Small intestine (tissue), 7 donors: ENCODE data around the gene UMODL1. TPM values are rescaled to one million over a fixed set of nuclear protein-coding genes. Genes with fewer than 3 reads are reported as not detected.

Experiments
- DNase-seq, 2 donors: peaks; one replicate each; pipeline versions ENCODE4 v3.0.0 to v3.0.0-alpha.2; 2013
- FAIRE-seq: peaks from 2 replicates; lab custom pipeline; 2012; peaks lifted over from hg19 to GRCh38; lab: Jason Lieb, UNC
- H3K27ac ChIP-seq, 3 donors: one replicate each; pipeline ENCODE4 v1.5.1; 2013; ENCODE audit warnings: low read length in 2 of 3, mild to moderate bottlenecking in 2 of 3, control low read depth in 1 of 3, inconsistent platforms in 1 of 3, low read depth in 1 of 3, moderate library complexity in 1 of 3
- H3K27me3 ChIP-seq, 3 donors: one replicate each; pipeline ENCODE4 v1.6.1; 2013; ENCODE audit warnings: low read length in 3 of 3, inconsistent platforms in 1 of 3; ENCODE audit not compliant: control insufficient read depth in 3 of 3, insufficient read depth in 3 of 3
- H3K36me3 ChIP-seq, 3 donors: one replicate each; pipeline ENCODE4 v1.6.1; 2013; ENCODE audit warnings: low read length in 3 of 3, inconsistent platforms in 1 of 3, low read depth in 1 of 3, mild to moderate bottlenecking in 1 of 3, moderate library complexity in 1 of 3; ENCODE audit not compliant: control insufficient read depth in 3 of 3, insufficient read depth in 2 of 3
- H3K4me1 ChIP-seq, 3 donors: one replicate each; pipeline ENCODE4 v1.6.1; 2013; ENCODE audit warnings: low read length in 2 of 3, inconsistent platforms in 1 of 3, low read depth in 1 of 3, mild to moderate bottlenecking in 1 of 3, moderate library complexity in 1 of 3; ENCODE audit not compliant: control insufficient read depth in 3 of 3, insufficient read depth in 2 of 3
- H3K4me3 ChIP-seq, 3 donors: one replicate each; pipeline ENCODE4 v1.5.1; 2013; ENCODE audit warnings: low read length in 3 of 3, control low read depth in 1 of 3, inconsistent platforms in 1 of 3, low read depth in 1 of 3, mild to moderate bottlenecking in 1 of 3, moderate library complexity in 1 of 3
- H3K9me3 ChIP-seq, 2 donors: one replicate each; pipeline ENCODE4 v1.6.1; 2013; ENCODE audit warnings: low read depth in 1 of 2, low read length in 1 of 2; ENCODE audit not compliant: control insufficient read depth in 2 of 2, insufficient read depth in 1 of 2
- whole genome bisulfite sequencing, 3 donors: extraction: QIAGEN DNeasy Blood & Tissue Kit; methylation state at CpG; one replicate each; pipeline ENCODE4 v1.1.7; 2013; 5-methylcytosine and 5-hydroxymethylcytosine counted together
- polyA plus RNA-seq, 4 donors: library from polyadenylated mRNA; stranded (reverse) in 3 of 4; unstranded in 1 of 4; fragments of 200-250 nt in 3 of 4; fragments of 120-200 nt in 1 of 4; gene quantifications; one replicate each; pipeline versions ENCODE4 v1.2.1 to v1.2.3, GENCODE V29; 2013
- donor health status: healthy with polysubstance abuse.
- donor health status: control.
- donor health status: control.
- donor health status: Bipolar disorder and iron deficiency.
- donor health status: healthy.

Gene UMODL1
- polyA plus RNA-seq, 4 donors, result 0.43 to 0.67 (median 0.44) TPM; not detected in 1

DNA sequence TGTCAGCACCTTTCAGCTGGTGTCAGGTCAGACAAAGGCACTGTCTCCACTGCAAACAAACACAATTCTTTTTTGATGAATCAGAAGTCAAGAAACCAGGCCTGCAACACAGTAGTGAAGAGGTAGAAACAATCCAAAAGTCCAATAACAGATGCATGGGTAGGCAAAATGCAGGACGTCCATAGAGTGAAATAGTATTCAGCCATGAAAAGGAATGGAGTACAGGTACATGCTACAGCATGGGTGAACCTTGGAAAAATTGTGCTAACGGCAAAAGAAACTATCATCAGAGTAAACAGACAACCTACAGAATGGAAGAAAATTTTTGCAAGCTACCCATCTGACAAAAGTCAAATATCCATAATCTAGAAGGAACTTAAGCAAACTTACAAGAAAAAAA, 34.8 kb upstream of the UMODL1 start:
- DNase-seq, result no peak
- peaks cover 0 to 4% (median 0%) of the 10 kb centered on the region in 3 donors for H3K36me3 ChIP-seq
- 86 to 92% (median 91%) methylated on average over 2 of the region's 2 CpGs for WGBS, 3 donors
- H3K4me1 ChIP-seq, result peaks cover 0 to 28% (median 2%) of the 10 kb centered on the region in 3 donors
- H3K9me3 ChIP-seq, result peaks cover 0 to 9% of the 10 kb centered on the region in 2 donors
- H3K27ac ChIP-seq, result no peak overlapping the region
- no peaks in the 10 kb centered on the region for H3K27me3 ChIP-seq
- no peak for FAIRE-seq
- no peak overlapping the region for H3K4me3 ChIP-seq

GRCh38 chr21:42037516-42037915, 33.6 kb upstream of the UMODL1 start:
- H3K36me3 ChIP-seq, result peaks cover 0 to 4% (median 0%) of the 10 kb centered on the region in 3 donors

DNA sequence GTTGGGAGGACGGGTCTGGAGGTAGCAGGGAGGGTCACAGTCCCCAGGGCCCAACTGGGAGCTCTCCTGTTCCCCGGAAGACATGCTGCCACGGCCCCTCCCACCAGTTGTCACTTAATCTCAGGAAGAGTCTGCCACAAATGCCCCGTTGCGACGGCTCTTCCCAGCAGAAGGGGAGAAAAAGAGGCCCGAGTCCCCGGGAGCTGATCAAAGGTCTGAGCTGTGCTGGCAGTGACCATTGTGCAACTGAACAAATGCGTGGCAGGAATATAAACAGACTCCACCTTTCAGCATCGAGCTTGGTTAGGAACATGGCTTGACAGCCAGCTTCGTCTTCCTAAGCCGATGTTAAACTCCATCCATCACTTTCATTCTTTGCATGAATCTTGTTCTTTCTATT, 33.2 kb upstream of the UMODL1 start:
- Histone ChIP-seq H3K9me3 (peaks cover 0 to 9% of the 10 kb centered on the region in 2 donors), H3K4me1 (peaks cover 0 to 28% (median 2%) of the 10 kb centered on the region in 3 donors), H3K36me3 (peaks cover 0 to 4% (median 0%) of the 10 kb centered on the region in 3 donors), H3K4me3 (no peak overlapping the region), H3K27me3 (no peaks in the 10 kb centered on the region), H3K27ac (peak overlapping the region in 1 of 3 donors; percentile 80)
- 13 to 54% (median 39%) methylated on average over 12 of the region's 12 CpGs for WGBS, 3 donors
- FAIRE-seq (no peak), DNase-seq (peak; percentile 76 to 90)

More at GRCh38 chr21:42037516-42037915, 33.6 kb upstream of the UMODL1 start:
- H3K27ac ChIP-seq, result peak overlapping the region in 1 of 3 donors; percentile 73
- peaks cover 0 to 28% (median 2%) of the 10 kb centered on the region in 3 donors for H3K4me1 ChIP-seq
- peaks cover 0 to 9% of the 10 kb centered on the region in 2 donors for H3K9me3 ChIP-seq
- H3K27me3 ChIP-seq, result no peaks in the 10 kb centered on the region
- no peak overlapping the region for H3K4me3 ChIP-seq
- WGBS, 3 donors, result 48 to 75% (median 62%) methylated on average over 9 of the region's 9 CpGs
- DNase-seq (no peak), FAIRE-seq (no peak)

DNA sequence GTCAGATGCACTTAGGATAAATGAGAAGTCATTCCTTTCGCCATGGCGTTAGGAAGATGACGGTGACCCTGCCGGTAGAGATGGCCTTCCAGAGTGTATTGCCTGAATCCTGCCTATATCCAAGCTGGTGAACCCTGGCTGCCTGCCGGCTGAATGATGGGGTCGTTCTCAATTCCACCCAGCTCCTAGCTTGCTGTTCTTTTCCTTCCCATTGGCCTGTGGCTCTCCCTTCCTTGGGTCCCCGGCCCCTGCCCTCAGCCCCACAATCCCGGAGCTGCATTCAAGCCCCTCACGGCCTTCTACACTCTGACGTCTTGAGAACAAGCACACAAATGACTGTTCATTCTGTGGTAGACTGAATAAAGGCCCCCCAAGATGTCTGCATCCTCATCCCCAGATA, 32.7 kb upstream of the UMODL1 start:
- Histone ChIP-seq H3K4me3 (no peak overlapping the region), H3K27me3 (no peaks in the 10 kb centered on the region), H3K36me3 (peaks cover 0 to 4% (median 0%) of the 10 kb centered on the region in 3 donors), H3K27ac (peak overlapping the region in 2 of 3 donors; percentile 28 to 80), H3K4me1 (peaks cover 0 to 28% (median 2%) of the 10 kb centered on the region in 3 donors), H3K9me3 (peaks cover 0 to 9% of the 10 kb centered on the region in 2 donors)
- DNase-seq (no peak), FAIRE-seq (no peak)
- WGBS, 3 donors, result 90 to 93% (median 93%) methylated on average over 10 of the region's 10 CpGs

DNA sequence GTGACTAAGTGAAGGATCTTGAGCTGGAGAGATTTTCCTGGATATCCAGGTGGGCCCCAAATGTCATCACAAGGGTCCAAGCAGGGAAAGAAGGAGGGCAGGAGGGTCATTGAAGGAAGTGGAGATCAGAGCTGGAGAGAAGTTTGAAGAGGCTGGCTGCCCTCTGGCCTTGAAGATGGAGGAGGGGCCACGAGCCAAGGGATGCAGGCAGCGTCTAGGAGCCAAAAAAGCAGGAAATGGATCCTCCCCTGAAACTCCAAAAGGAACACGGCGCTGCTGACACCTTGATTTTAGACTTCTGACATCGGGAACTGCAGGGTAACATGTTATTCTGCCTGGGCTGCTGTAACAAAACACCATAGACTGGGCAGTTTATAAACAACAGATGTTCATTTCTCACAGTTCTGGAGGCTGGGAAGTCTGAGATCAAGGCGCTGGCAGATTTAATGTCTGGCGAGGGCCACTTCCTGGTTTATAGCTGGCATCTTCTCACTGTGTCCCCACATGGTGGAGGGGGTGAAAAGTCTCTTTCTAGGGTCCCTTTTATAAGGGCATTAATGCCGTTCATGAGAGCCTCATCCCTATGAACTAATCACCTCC, 32.2 kb upstream of the UMODL1 start:
- FAIRE-seq (no peak), DNase-seq (no peak)
- Histone ChIP-seq H3K27me3 (no peaks in the 10 kb centered on the region), H3K4me1 (peaks cover 0 to 28% (median 2%) of the 10 kb centered on the region in 3 donors), H3K36me3 (peaks cover 0 to 4% (median 0%) of the 10 kb centered on the region in 3 donors), H3K4me3 (no peak overlapping the region), H3K9me3 (peaks cover 0 to 9% of the 10 kb centered on the region in 2 donors), H3K27ac (peak overlapping the region in 2 of 3 donors; percentile 28 to 80)
- 79 to 87% (median 84%) methylated on average over 8 of the region's 8 CpGs for whole genome bisulfite sequencing, 3 donors

DNA sequence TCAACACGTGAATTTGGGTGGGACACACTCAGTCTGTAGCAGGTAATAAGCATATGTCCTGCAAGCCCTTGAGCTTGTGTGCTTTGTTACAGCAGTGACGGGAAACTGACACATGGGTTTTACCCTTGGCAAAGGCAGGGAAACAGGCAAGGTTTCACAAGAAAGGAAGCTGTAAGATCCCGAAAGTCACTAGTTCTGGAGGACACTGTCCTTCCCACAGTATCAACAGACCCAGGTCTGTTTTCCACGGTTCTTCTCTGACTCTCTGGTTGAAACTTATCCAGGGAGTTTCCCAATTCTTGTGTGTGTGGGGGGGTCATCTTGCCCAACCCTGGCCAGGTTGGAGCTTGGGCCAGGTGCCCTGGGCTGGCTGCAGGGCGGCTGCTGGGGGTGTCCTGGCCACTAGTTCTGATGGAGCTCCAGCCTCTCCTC, 31.6 kb upstream of the UMODL1 start:
- peaks cover 0 to 9% of the 10 kb centered on the region in 2 donors for H3K9me3 ChIP-seq
- no peak overlapping the region for H3K4me3 ChIP-seq
- peak overlapping the region in 1 of 3 donors; percentile 88 for H3K27ac ChIP-seq
- no peak for FAIRE-seq
- H3K36me3 ChIP-seq, result peaks cover 0 to 4% (median 0%) of the 10 kb centered on the region in 3 donors
- H3K27me3 ChIP-seq, result no peaks in the 10 kb centered on the region
- peak in 1 of 2 donors; percentile 29 for DNase-seq
- 52 to 60% (median 58%) methylated on average over 5 of the region's 5 CpGs for WGBS, 3 donors
- H3K4me1 ChIP-seq, result peaks cover 0 to 28% (median 2%) of the 10 kb centered on the region in 3 donors

DNA sequence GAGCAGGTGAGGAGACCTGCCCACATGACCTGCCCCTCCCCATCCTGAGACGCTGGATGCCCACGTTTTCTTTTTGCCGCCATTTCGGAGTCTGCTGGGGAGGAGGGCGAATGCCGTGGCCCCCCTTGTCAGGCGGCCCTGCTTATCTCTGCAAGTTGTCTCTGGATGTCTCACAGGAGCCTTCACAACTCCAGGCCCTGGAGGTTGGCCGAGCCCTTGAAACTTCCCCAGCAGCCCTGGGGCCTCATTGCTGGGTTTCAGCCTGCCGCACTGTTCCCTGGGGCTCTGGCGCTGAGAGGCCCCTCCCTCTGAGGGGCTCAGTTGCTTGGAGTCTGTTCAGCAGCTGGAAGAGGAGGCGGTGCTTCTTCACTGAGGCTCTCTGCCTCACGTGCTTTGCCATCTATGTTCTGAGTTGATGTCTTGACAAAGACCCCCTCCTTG, 31.2 kb upstream of the UMODL1 start:
- no peak overlapping the region for H3K4me3 ChIP-seq
- DNase-seq (peak in 1 of 2 donors; percentile 50), FAIRE-seq (no peak)
- H3K9me3 ChIP-seq, result peaks cover 0 to 9% of the 10 kb centered on the region in 2 donors
- peak overlapping the region in 1 of 3 donors; percentile 88 for H3K27ac ChIP-seq
- H3K36me3 ChIP-seq, result peaks cover 0 to 4% (median 0%) of the 10 kb centered on the region in 3 donors
- H3K27me3 ChIP-seq, result no peaks in the 10 kb centered on the region
- 63 to 81% (median 74%) methylated on average over 12 of the region's 12 CpGs for WGBS, 3 donors
- H3K4me1 ChIP-seq, result peaks cover 0 to 28% (median 2%) of the 10 kb centered on the region in 3 donors

- FAIRE-seq, result no peak
- Histone ChIP-seq H3K4me1 (peaks cover 0 to 28% (median 2%) of the 10 kb centered on the region in 3 donors), H3K36me3 (peaks cover 0 to 4% (median 0%) of the 10 kb centered on the region in 3 donors), H3K4me3 (no peak overlapping the region), H3K9me3 (peaks cover 0 to 9% of the 10 kb centered on the region in 2 donors), H3K27ac (peak overlapping the region in 1 of 3 donors; percentile 88), H3K27me3 (no peaks in the 10 kb centered on the region)
- 81 to 90% (median 85%) methylated on average over 18 of the region's 18 CpGs for WGBS, 3 donors
- DNase-seq, result no peak
Observed at GRCh38 chr21:42040411-42041180, 30.5 kb upstream of the UMODL1 start.
